ENCODE results near the gene TLX1.

The TLX1 gene

GRCh38 chr10:101107771-101108170 lies 23.3 kb upstream of the TLX1 start:
- Histone ChIP-seq H3K27ac (no peak overlapping the region), H3K9ac (no peak overlapping the region), H3K79me2 (no peaks in the 10 kb centered on the region), H3K27me3 (ENCODE audit: control insufficient read depth, insufficient read depth, low read length) (no peaks in the 10 kb centered on the region), H3K36me3 (ENCODE audit: control insufficient read depth, insufficient read depth, low read length) (no peaks in the 10 kb centered on the region), H3K4me2 (ENCODE audit: low read length) (no peak overlapping the region), H3K4me1 (no peaks in the 10 kb centered on the region), H2AFZ (no peak overlapping the region), H3K4me3 (ENCODE audit: low read depth, low read length) (no peak overlapping the region), H3K9me3 (ENCODE audit: control insufficient read depth, low read length) (no peaks in the 10 kb centered on the region)
- no peak for TF ChIP-seq CTCF (IDR thresholded peaks at IDR 0.05)

GRCh38 chr10:101110856-101111523 lies 20.1 kb upstream of the TLX1 start:
- Histone ChIP-seq H3K79me2 (no peaks in the 10 kb centered on the region), H3K4me2 (ENCODE audit: low read length) (no peak overlapping the region), H3K9ac (no peak overlapping the region), H3K4me3 (ENCODE audit: low read depth, low read length) (no peak overlapping the region), H3K36me3 (ENCODE audit: control insufficient read depth, insufficient read depth, low read length) (no peaks in the 10 kb centered on the region), H3K9me3 (ENCODE audit: control insufficient read depth, low read length) (no peaks in the 10 kb centered on the region), H2AFZ (no peak overlapping the region), H3K4me1 (no peaks in the 10 kb centered on the region), H3K27me3 (ENCODE audit: control insufficient read depth, insufficient read depth, low read length) (no peaks in the 10 kb centered on the region), H3K27ac (no peak overlapping the region)
- TF ChIP-seq CTCF (IDR thresholded peaks at IDR 0.05), result no peak

GRCh38 chr10:101111547-101111946 lies 19.6 kb upstream of the TLX1 start:
- TF ChIP-seq CTCF (IDR thresholded peaks at IDR 0.05), result no peak
- H3K79me2 ChIP-seq, result no peaks in the 10 kb centered on the region
- H3K4me3 ChIP-seq (ENCODE audit: low read depth, low read length), result no peak overlapping the region

GRCh38 chr10:101112799-101113594 lies 18.1 kb upstream of the TLX1 start:
- no peak overlapping the region for H3K4me3 ChIP-seq (ENCODE audit: low read depth, low read length)
- no peaks in the 10 kb centered on the region for H3K79me2 ChIP-seq
- H3K27ac ChIP-seq, result no peak overlapping the region
- H3K4me1 ChIP-seq, result no peaks in the 10 kb centered on the region
- no peaks in the 10 kb centered on the region for H3K27me3 ChIP-seq (ENCODE audit: control insufficient read depth, insufficient read depth, low read length)
- H3K4me2 ChIP-seq (ENCODE audit: low read length), result no peak overlapping the region
- no peak overlapping the region for H2AFZ ChIP-seq
- no peak for TF ChIP-seq CTCF (IDR thresholded peaks at IDR 0.05)
- no peaks in the 10 kb centered on the region for H3K9me3 ChIP-seq (ENCODE audit: control insufficient read depth, low read length)
- H3K36me3 ChIP-seq (ENCODE audit: control insufficient read depth, insufficient read depth, low read length), result no peaks in the 10 kb centered on the region
- no peak overlapping the region for H3K9ac ChIP-seq

More at GRCh38 chr10:101111547-101111946, 19.6 kb upstream of the TLX1 start:
- Histone ChIP-seq H3K4me2 (ENCODE audit: low read length) (no peak overlapping the region), H3K4me1 (no peaks in the 10 kb centered on the region), H2AFZ (no peak overlapping the region), H3K27ac (no peak overlapping the region), H3K9ac (no peak overlapping the region), H3K36me3 (ENCODE audit: control insufficient read depth, insufficient read depth, low read length) (no peaks in the 10 kb centered on the region), H3K9me3 (ENCODE audit: control insufficient read depth, low read length) (no peaks in the 10 kb centered on the region), H3K27me3 (ENCODE audit: control insufficient read depth, insufficient read depth, low read length) (no peaks in the 10 kb centered on the region)

All from parathyroid adenoma (tissue), 2 donors.